Measurements from ENCODE around the gene EYA4.

The EYA4 gene

DNA sequence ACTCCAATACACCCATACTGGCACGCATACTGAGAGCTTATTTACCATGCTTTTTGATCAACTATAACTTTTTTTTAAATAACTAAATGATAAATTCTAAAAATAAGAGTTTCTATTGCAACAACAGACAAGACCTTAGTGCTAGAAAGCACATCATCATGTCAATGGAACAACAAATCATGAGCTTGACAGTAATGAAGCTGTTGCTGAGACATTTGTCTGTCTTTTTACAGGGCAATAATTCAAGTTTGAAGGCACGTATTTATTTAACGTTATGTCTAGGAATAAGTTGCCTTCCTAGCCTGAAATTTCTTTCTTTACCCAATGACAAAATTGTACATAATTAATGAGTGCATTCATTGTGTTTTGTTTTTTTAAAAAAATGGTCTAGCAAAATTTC, 299.2 kb downstream of the EYA4 start:
- no peak overlapping the region for H3K27ac ChIP-seq (ENCODE audit: low read length)
- H3K27me3 ChIP-seq (ENCODE audit: low read depth, low read length), result no peaks in the 10 kb centered on the region
- no peak overlapping the region for H3K4me3 ChIP-seq (ENCODE audit: low read depth in 1 of 2, low read length in 2 of 2)
- H3K4me1 ChIP-seq (ENCODE audit: control insufficient read depth in 1 of 2, insufficient read depth in 2 of 2, low read length in 2 of 2), result no peaks in the 10 kb centered on the region
- no peaks in the 10 kb centered on the region for H3K9me3 ChIP-seq (ENCODE audit: control insufficient read depth in 1 of 2, low read length in 2 of 2)
- H3K36me3 ChIP-seq (ENCODE audit: control insufficient read depth in 1 of 2, insufficient read depth in 2 of 2, low read length in 2 of 2), result no peaks in the 10 kb centered on the region

- Histone ChIP-seq H3K9me3 (ENCODE audit: control insufficient read depth in 1 of 2, low read length in 2 of 2) (no peaks in the 10 kb centered on the region), H3K4me3 (ENCODE audit: low read depth in 1 of 2, low read length in 2 of 2) (no peak overlapping the region), H3K27ac (ENCODE audit: low read length) (no peak overlapping the region), H3K27me3 (ENCODE audit: low read depth, low read length) (no peaks in the 10 kb centered on the region), H3K4me1 (ENCODE audit: control insufficient read depth in 1 of 2, insufficient read depth in 2 of 2, low read length in 2 of 2) (no peaks in the 10 kb centered on the region), H3K36me3 (ENCODE audit: control insufficient read depth in 1 of 2, insufficient read depth in 2 of 2, low read length in 2 of 2) (no peaks in the 10 kb centered on the region)
These were observed 299.9 kb downstream of the EYA4 start for GRCh38 chr6:133541040-133541439.

DNA sequence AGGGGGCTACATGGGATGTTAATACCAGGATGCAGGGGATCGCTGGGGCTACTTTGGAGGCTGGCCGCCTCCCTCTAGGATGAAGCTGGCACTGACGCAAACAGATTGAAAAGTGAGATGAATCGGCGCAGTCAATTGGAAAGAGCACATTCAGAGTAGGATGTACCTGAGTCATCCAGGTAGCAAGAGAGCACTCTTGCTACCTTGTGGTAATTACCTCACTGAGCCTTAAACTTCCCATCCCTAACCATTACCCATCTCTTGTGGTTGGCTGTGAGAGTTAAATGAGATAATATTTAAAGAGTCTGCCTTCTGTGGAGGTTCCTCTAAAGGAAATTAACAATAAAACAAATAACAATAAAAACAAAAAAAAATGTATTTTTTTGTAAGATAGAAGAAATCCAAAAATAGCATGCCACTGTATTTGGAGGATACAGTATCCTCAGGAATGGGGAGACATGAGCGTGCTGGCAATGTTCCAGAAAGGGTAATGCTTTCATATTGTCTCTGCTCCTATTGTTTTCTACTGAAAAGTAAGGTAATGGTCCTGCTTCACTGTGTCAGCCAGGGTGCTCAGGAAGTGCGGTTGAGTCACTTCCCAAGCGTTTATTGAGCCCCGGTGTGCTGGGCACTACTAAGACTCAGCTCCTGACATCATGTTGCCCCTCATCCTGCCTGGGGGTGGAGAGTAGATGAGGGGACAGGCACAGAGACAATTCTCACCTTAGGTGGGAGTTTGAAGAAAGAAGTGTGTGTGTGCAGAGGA, 301.1 kb downstream of the EYA4 start:
- Histone ChIP-seq H3K4me1 (ENCODE audit: control insufficient read depth in 1 of 2, insufficient read depth in 2 of 2, low read length in 2 of 2) (no peaks in the 10 kb centered on the region), H3K36me3 (ENCODE audit: control insufficient read depth in 1 of 2, insufficient read depth in 2 of 2, low read length in 2 of 2) (no peaks in the 10 kb centered on the region), H3K27me3 (ENCODE audit: low read depth, low read length) (no peaks in the 10 kb centered on the region), H3K27ac (ENCODE audit: low read length) (no peak overlapping the region), H3K9me3 (ENCODE audit: control insufficient read depth in 1 of 2, low read length in 2 of 2) (no peaks in the 10 kb centered on the region), H3K4me3 (ENCODE audit: low read depth in 1 of 2, low read length in 2 of 2) (no peak overlapping the region)

GRCh38 chr6:133544419-133544818, 303.3 kb downstream of the EYA4 start:
- Histone ChIP-seq H3K4me1 (ENCODE audit: control insufficient read depth in 1 of 2, insufficient read depth in 2 of 2, low read length in 2 of 2) (peaks cover 0 to 4% of the 10 kb centered on the region in 2 donors), H3K27me3 (ENCODE audit: low read depth, low read length) (no peaks in the 10 kb centered on the region), H3K36me3 (ENCODE audit: control insufficient read depth in 1 of 2, insufficient read depth in 2 of 2, low read length in 2 of 2) (no peaks in the 10 kb centered on the region), H3K9me3 (ENCODE audit: control insufficient read depth in 1 of 2, low read length in 2 of 2) (no peaks in the 10 kb centered on the region), H3K27ac (ENCODE audit: low read length) (no peak overlapping the region), H3K4me3 (ENCODE audit: low read depth in 1 of 2, low read length in 2 of 2) (no peak overlapping the region)

DNA sequence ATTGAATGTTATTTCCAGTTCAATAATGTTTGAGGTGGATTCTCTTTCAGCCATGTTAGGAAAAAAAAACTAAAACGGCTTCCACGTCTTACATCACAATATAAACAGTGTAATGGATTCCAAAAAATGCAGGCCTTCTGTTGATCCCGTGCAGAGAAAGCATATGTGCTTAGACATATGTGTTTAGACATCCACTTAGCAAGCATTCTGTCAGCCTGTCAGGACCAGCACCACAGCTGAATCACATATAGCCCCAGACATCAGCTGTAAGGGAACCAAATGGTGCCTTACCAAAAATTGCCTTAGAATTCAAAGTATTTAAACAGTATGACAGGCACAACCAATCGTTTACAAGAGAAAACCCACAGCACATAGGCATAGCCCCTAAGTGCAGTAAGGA, 304.9 kb downstream of the EYA4 start:
- Histone ChIP-seq H3K27ac (ENCODE audit: low read length) (no peak overlapping the region), H3K4me3 (ENCODE audit: low read depth in 1 of 2, low read length in 2 of 2) (no peak overlapping the region), H3K36me3 (ENCODE audit: control insufficient read depth in 1 of 2, insufficient read depth in 2 of 2, low read length in 2 of 2) (no peaks in the 10 kb centered on the region), H3K27me3 (ENCODE audit: low read depth, low read length) (no peaks in the 10 kb centered on the region), H3K4me1 (ENCODE audit: control insufficient read depth in 1 of 2, insufficient read depth in 2 of 2, low read length in 2 of 2) (peaks cover 0 to 4% of the 10 kb centered on the region in 2 donors), H3K9me3 (ENCODE audit: control insufficient read depth in 1 of 2, low read length in 2 of 2) (no peaks in the 10 kb centered on the region)

- no peak overlapping the region for H3K4me3 ChIP-seq (ENCODE audit: low read depth in 1 of 2, low read length in 2 of 2)
- no peak overlapping the region for H3K27ac ChIP-seq (ENCODE audit: low read length)
- H3K27me3 ChIP-seq (ENCODE audit: low read depth, low read length), result no peaks in the 10 kb centered on the region
- no peaks in the 10 kb centered on the region for H3K9me3 ChIP-seq (ENCODE audit: control insufficient read depth in 1 of 2, low read length in 2 of 2)
- H3K36me3 ChIP-seq (ENCODE audit: control insufficient read depth in 1 of 2, insufficient read depth in 2 of 2, low read length in 2 of 2), result no peaks in the 10 kb centered on the region
- H3K4me1 ChIP-seq (ENCODE audit: control insufficient read depth in 1 of 2, insufficient read depth in 2 of 2, low read length in 2 of 2), result peaks cover 2 to 8% of the 10 kb centered on the region in 2 donors
These were observed 306.0 kb downstream of the EYA4 start for GRCh38 chr6:133547136-133547535.

- Histone ChIP-seq H3K9me3 (ENCODE audit: control insufficient read depth in 1 of 2, low read length in 2 of 2) (no peaks in the 10 kb centered on the region), H3K27me3 (ENCODE audit: low read depth, low read length) (no peaks in the 10 kb centered on the region), H3K27ac (ENCODE audit: low read length) (peak overlapping the region; percentile 40)
These were observed 307.4 kb downstream of the EYA4 start for GRCh38 chr6:133548423-133549159.

DNA sequence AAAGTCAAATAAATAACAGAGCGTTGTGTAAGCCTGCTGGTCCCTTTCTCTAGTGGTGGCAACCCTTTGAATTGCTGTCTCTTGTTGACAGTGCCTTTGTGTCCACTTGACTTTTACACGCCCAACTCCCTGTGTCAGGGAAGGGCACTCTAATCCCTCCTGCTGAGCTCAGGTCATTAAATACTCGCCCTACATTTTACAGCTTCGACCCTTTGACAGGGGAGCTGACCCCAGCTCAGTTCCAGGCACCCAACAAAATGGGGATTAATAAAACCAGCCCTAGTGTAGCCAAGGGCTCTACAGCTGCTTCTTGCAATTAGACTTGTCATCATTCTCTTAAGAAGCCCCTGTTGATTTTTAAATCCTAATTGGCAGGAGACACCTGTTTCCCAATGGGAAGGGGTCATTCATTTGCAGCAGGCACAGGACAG, 308.2 kb downstream of the EYA4 start:
- H3K4me1 ChIP-seq (ENCODE audit: control insufficient read depth in 1 of 2, insufficient read depth in 2 of 2, low read length in 2 of 2), result peaks cover 5 to 14% of the 10 kb centered on the region in 2 donors
- H3K4me3 ChIP-seq (ENCODE audit: low read depth in 1 of 2, low read length in 2 of 2), result no peak overlapping the region

More at GRCh38 chr6:133548423-133549159, 307.4 kb downstream of the EYA4 start:
- H3K36me3 ChIP-seq (ENCODE audit: control insufficient read depth in 1 of 2, insufficient read depth in 2 of 2, low read length in 2 of 2), result no peaks in the 10 kb centered on the region
- H3K4me3 ChIP-seq (ENCODE audit: low read depth in 1 of 2, low read length in 2 of 2), result no peak overlapping the region
- H3K4me1 ChIP-seq (ENCODE audit: control insufficient read depth in 1 of 2, insufficient read depth in 2 of 2, low read length in 2 of 2), result peaks cover 5 to 14% of the 10 kb centered on the region in 2 donors

DNA sequence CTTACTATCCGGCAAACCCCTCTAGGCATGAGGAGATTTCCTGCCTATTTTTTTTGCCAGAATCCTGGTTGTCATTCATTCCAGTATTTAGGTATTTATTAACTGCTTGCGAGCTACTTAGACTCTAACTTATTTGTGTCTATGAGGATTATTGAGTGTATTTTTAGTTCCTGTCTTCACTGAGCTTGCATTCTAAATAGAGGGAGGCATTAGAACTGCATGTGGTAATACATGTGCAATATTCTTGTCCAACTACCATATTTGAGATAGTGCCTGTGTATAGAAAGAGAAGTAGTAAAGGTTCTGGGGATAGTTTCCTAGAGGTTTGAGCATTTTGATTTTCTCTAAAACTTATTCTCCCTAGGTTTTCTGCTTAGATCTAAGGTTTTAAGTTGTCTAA, 308.9 kb downstream of the EYA4 start:
- Histone ChIP-seq H3K27ac (ENCODE audit: low read length) (no peak overlapping the region), H3K36me3 (ENCODE audit: control insufficient read depth in 1 of 2, insufficient read depth in 2 of 2, low read length in 2 of 2) (no peaks in the 10 kb centered on the region), H3K4me3 (ENCODE audit: low read depth in 1 of 2, low read length in 2 of 2) (no peak overlapping the region), H3K27me3 (ENCODE audit: low read depth, low read length) (no peaks in the 10 kb centered on the region), H3K9me3 (ENCODE audit: control insufficient read depth in 1 of 2, low read length in 2 of 2) (no peaks in the 10 kb centered on the region), H3K4me1 (ENCODE audit: control insufficient read depth in 1 of 2, insufficient read depth in 2 of 2, low read length in 2 of 2) (peaks cover 5 to 14% of the 10 kb centered on the region in 2 donors)

More for the DNA sequence above, 308.2 kb downstream of the EYA4 start:
- H3K27ac ChIP-seq (ENCODE audit: low read length), result no peak overlapping the region
- no peaks in the 10 kb centered on the region for H3K27me3 ChIP-seq (ENCODE audit: low read depth, low read length)
- H3K9me3 ChIP-seq (ENCODE audit: control insufficient read depth in 1 of 2, low read length in 2 of 2), result no peaks in the 10 kb centered on the region
- H3K36me3 ChIP-seq (ENCODE audit: control insufficient read depth in 1 of 2, insufficient read depth in 2 of 2, low read length in 2 of 2), result no peaks in the 10 kb centered on the region

- Histone ChIP-seq H3K4me3 (ENCODE audit: low read depth in 1 of 2, low read length in 2 of 2) (no peak overlapping the region), H3K9me3 (ENCODE audit: control insufficient read depth in 1 of 2, low read length in 2 of 2) (no peaks in the 10 kb centered on the region), H3K27ac (ENCODE audit: low read length) (peak overlapping the region; percentile 61), H3K4me1 (ENCODE audit: control insufficient read depth in 1 of 2, insufficient read depth in 2 of 2, low read length in 2 of 2) (peaks cover 5 to 18% of the 10 kb centered on the region in 2 donors), H3K36me3 (ENCODE audit: control insufficient read depth in 1 of 2, insufficient read depth in 2 of 2, low read length in 2 of 2) (no peaks in the 10 kb centered on the region), H3K27me3 (ENCODE audit: low read depth, low read length) (no peaks in the 10 kb centered on the region)
These were observed 310.3 kb downstream of the EYA4 start for GRCh38 chr6:133551436-133551835.

- Histone ChIP-seq H3K4me1 (ENCODE audit: control insufficient read depth in 1 of 2, insufficient read depth in 2 of 2, low read length in 2 of 2) (peaks cover 5 to 18% of the 10 kb centered on the region in 2 donors), H3K27ac (ENCODE audit: low read length) (peak overlapping the region; percentile 61), H3K36me3 (ENCODE audit: control insufficient read depth in 1 of 2, insufficient read depth in 2 of 2, low read length in 2 of 2) (no peaks in the 10 kb centered on the region), H3K27me3 (ENCODE audit: low read depth, low read length) (no peaks in the 10 kb centered on the region), H3K4me3 (ENCODE audit: low read depth in 1 of 2, low read length in 2 of 2) (no peak overlapping the region), H3K9me3 (ENCODE audit: control insufficient read depth in 1 of 2, low read length in 2 of 2) (no peaks in the 10 kb centered on the region)
These were observed 310.7 kb downstream of the EYA4 start for GRCh38 chr6:133551847-133552341.
